Endodermal cell (in vitro differentiated cells): ENCODE measurements around the gene TMIGD1. TPM values are rescaled to one million over a fixed set of nuclear protein-coding genes. Genes with fewer than 3 reads are reported as not detected.

ENCODE experiments used
- DNase-seq: peaks from one replicate; pipeline ENCODE4 v3.0.0-alpha.2; 2017
- H3K27ac ChIP-seq: 2 replicates; pipeline ENCODE4 v1.5.1; 2013; ENCODE audit warnings: mild to moderate bottlenecking, low read depth, low read length, moderate library complexity
- H3K27me3 ChIP-seq: 2 replicates; pipeline ENCODE4 v1.6.1; 2013; ENCODE audit warnings: mild to moderate bottlenecking, low read length, moderate library complexity; ENCODE audit not compliant: insufficient read depth, control insufficient read depth, poor library complexity, severe bottlenecking
- H3K36me3 ChIP-seq: 2 replicates; pipeline ENCODE4 v1.7.0; 2013; ENCODE audit warnings: mild to moderate bottlenecking, low read length, moderate library complexity; ENCODE audit not compliant: control insufficient read depth, insufficient read depth
- H3K4me1 ChIP-seq: one replicate; pipeline ENCODE4 v1.7.0; 2013; ENCODE audit warnings: low read length; ENCODE audit not compliant: control insufficient read depth, insufficient read depth
- H3K4me3 ChIP-seq: 2 replicates; pipeline ENCODE4 v1.5.1; 2013; ENCODE audit warnings: mild to moderate bottlenecking, low read length, moderate library complexity
- H3K9ac ChIP-seq: 2 replicates; pipeline ENCODE4 v1.6.1; 2013; ENCODE audit warnings: mild to moderate bottlenecking, low read length, moderate library complexity; ENCODE audit not compliant: poor library complexity, severe bottlenecking; ENCODE audit errors: extremely low read depth
- H3K9me3 ChIP-seq: 2 replicates; pipeline ENCODE4 v1.6.1; 2013; ENCODE audit warnings: mild to moderate bottlenecking, low read length, moderate library complexity; ENCODE audit not compliant: control insufficient read depth
- H3K27ac Mint-ChIP-seq: 2 replicates; pipeline ENCODE4 v1.8.0; 2020; ENCODE audit warnings: mixed read lengths
- H3K27me3 Mint-ChIP-seq: 2 replicates; pipeline ENCODE4 v1.8.0; 2021; ENCODE audit warnings: mild to moderate bottlenecking, mixed read lengths; ENCODE audit not compliant: insufficient read depth
- H3K36me3 Mint-ChIP-seq: 2 replicates; pipeline ENCODE4 v1.8.0; 2020; ENCODE audit warnings: low read depth, mixed read lengths
- H3K4me1 Mint-ChIP-seq: 2 replicates; pipeline ENCODE4 v1.8.0; 2020; ENCODE audit warnings: mixed read lengths
- H3K4me3 Mint-ChIP-seq: 2 replicates; pipeline ENCODE4 v1.8.0; 2020; ENCODE audit warnings: mild to moderate bottlenecking, moderate library complexity, mixed read lengths
- H3K9me3 Mint-ChIP-seq: 2 replicates; pipeline ENCODE4 v1.8.0; 2020; ENCODE audit warnings: mild to moderate bottlenecking, mixed read lengths
- WGBS, 2 experiments: methylation state at CpG; one replicate each; pipeline versions ENCODE4 v1.1.5 to v1.1.7; 2013; ENCODE audit warnings: missing lambda C conversion rate in 2 of 2, mixed read lengths in 1 of 2; ENCODE audit not compliant: insufficient coverage in 1 of 2, insufficient read length in 1 of 2; 5-methylcytosine and 5-hydroxymethylcytosine counted together
- total RNA-seq, 2 donors: library from RNA; stranded (reverse); fragmentation: NEBNext Ultra II Directional in 1 of 2; extraction: Animal tissue kit (Norgen Biotek cat#: 25700) in 1 of 2; gene quantifications; 2 replicates in 1 of 2; 3 replicates in 1 of 2; pipeline ENCODE4 v1.2.1, GENCODE V29; 2021
- TF ChIP-seq, protein P1 (sequence below): fragments of 200-600 bp; sonication (generic); conservative IDR thresholded peaks from 2 replicates; pipeline ENCODE4 v1.5.0; 2021; ENCODE audit warnings: antibody characterized with exemption, mild to moderate bottlenecking

Gene TMIGD1
- total RNA-seq, 2 donors from 2014 or later = not detected

DNA sequence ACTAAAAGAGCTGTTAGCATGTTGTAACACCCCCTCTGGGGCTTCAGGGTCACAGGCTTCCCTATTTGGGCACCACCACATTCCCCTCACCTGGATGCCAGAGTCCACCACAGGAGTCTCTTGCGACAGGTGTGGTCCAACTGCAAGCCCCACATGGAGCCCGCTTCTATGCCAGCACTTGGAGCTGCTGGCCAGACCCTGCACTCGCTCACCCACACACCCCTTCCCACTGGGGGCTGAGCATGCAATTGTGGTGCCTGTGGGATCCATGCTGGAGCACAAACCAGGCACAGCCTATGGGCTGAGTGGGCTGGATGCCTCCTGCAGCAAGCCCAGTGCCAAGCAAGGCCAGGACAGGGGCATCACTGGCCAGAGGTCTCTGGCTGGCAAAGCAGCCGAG lies 36.1 kb downstream of the TMIGD1 start:
- Mint-ChIP-seq H3K4me3 (no peak overlapping the region), H3K27ac (no peak overlapping the region), H3K4me1 (no peaks in the 10 kb centered on the region), H3K9me3 (peaks cover 6% of the 10 kb centered on the region), H3K27me3 (peaks cover 3% of the 10 kb centered on the region), H3K36me3 (no peaks in the 10 kb centered on the region)
- no peak overlapping the region for H3K27ac ChIP-seq
- H3K27me3 ChIP-seq = peaks cover 3% of the 10 kb centered on the region
- no peak overlapping the region for H3K9ac ChIP-seq
- WGBS, 2 experiments = 87 to 100% methylated on average over 1 to 4 of the region's 4 CpGs
- no peak for DNase-seq
- no peaks in the 10 kb centered on the region for H3K4me1 ChIP-seq
- TF ChIP-seq, protein P1, sequence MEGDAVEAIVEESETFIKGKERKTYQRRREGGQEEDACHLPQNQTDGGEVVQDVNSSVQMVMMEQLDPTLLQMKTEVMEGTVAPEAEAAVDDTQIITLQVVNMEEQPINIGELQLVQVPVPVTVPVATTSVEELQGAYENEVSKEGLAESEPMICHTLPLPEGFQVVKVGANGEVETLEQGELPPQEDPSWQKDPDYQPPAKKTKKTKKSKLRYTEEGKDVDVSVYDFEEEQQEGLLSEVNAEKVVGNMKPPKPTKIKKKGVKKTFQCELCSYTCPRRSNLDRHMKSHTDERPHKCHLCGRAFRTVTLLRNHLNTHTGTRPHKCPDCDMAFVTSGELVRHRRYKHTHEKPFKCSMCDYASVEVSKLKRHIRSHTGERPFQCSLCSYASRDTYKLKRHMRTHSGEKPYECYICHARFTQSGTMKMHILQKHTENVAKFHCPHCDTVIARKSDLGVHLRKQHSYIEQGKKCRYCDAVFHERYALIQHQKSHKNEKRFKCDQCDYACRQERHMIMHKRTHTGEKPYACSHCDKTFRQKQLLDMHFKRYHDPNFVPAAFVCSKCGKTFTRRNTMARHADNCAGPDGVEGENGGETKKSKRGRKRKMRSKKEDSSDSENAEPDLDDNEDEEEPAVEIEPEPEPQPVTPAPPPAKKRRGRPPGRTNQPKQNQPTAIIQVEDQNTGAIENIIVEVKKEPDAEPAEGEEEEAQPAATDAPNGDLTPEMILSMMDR = no peak
- H3K4me3 ChIP-seq = no peak overlapping the region
- no peaks in the 10 kb centered on the region for H3K36me3 ChIP-seq
- peaks cover 11% of the 10 kb centered on the region for H3K9me3 ChIP-seq

DNA sequence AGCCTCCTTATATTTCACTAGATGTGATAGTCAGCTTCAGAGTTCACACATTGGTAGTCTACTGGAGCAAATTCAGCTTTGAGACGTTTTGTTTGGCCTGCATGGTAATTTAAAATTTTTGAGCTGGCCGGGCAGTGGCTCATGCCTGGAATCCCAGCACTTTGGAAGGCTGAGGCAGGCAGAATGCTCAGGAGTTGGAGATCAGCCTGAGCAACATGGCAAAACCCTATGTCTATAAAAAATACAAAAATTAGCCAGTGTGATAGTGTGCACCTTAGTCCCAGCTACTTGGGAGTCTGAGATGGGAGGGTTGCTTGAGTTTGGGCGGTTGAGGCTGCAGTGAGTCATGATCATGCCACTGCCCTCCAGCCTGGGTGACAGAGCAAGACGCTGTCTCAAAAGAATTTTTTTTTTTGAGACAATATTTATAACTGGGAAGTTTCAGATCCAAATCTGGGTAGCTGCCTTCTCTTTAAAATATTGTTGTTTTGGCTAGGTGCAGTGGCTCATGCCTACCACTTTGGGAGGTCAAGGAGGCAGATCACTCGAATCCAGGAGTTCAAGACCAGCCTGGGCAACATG lies 37.3 kb downstream of the TMIGD1 start:
- H3K9ac ChIP-seq = no peak overlapping the region
- TF ChIP-seq, protein P1 = no peak
- no peaks in the 10 kb centered on the region for H3K36me3 ChIP-seq
- Mint-ChIP-seq H3K4me3 (no peak overlapping the region), H3K4me1 (no peaks in the 10 kb centered on the region), H3K27ac (no peak overlapping the region), H3K27me3 (peaks cover 7% of the 10 kb centered on the region), H3K9me3 (peaks cover 6% of the 10 kb centered on the region), H3K36me3 (no peaks in the 10 kb centered on the region)
- no peak overlapping the region for H3K27ac ChIP-seq
- H3K4me1 ChIP-seq = no peaks in the 10 kb centered on the region
- peaks cover 11% of the 10 kb centered on the region for H3K9me3 ChIP-seq
- WGBS, 2 experiments = 82 to 84% methylated on average over 5 of the region's 5 CpGs
- no peak for DNase-seq
- H3K4me3 ChIP-seq = no peak overlapping the region
- peaks cover 6% of the 10 kb centered on the region for H3K27me3 ChIP-seq

DNA sequence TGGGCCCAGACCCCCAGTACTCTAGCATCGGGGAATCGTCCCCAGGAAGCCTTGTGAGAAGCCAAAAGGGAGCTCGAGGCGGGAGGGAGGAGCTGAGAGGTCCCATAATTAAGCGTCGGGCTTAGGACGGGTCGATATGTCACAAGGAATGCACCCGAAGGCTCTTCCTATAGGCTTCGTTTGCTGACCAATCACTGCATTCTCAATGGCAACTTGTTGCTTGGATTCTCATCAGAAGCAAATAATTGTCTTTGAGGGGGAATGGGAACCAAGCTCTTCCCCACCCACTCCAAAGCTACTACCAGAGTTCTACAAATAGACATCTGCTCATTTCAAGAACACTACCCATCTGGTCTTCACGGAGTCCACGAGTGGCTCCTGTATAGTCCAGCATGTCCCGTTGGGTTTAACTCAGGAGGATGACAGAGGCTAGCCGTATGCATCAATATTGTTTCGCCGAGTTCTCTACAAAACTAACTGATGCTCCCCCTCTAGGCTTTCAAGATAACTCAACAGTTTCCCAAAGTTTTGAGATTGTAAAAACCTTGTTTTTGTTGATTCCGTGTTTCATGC lies 41.5 kb downstream of the TMIGD1 start:
- Mint-ChIP-seq H3K27ac (peak overlapping the region; percentile 68), H3K36me3 (peaks cover 11% of the 10 kb centered on the region), H3K4me1 (peaks cover 11% of the 10 kb centered on the region), H3K4me3 (peak overlapping the region; percentile 90), H3K27me3 (peaks cover 7% of the 10 kb centered on the region), H3K9me3 (no peaks in the 10 kb centered on the region)
- Histone ChIP-seq H3K27me3 (peaks cover 6% of the 10 kb centered on the region), H3K27ac (peak overlapping the region; percentile 6), H3K36me3 (peaks cover 22% of the 10 kb centered on the region), H3K4me3 (peak overlapping the region; percentile 82), H3K4me1 (peaks cover 4% of the 10 kb centered on the region), H3K9ac (peak overlapping the region; percentile 65), H3K9me3 (no peaks in the 10 kb centered on the region)
- peak; percentile 91 for DNase-seq
- TF ChIP-seq, protein P1 = no peak
- 38 to 45% methylated on average over 13 to 17 of the region's 17 CpGs for WGBS, 2 experiments
